Measurements from ENCODE around the gene TOGARAM2. TPM values are rescaled to one million over a fixed set of nuclear protein-coding genes. Genes with fewer than 3 reads are reported as not detected.

The TOGARAM2 gene
- total and polyA plus RNA-seq, 8 donors: 0.03 to 9.1 (median 0.74) TPM

DNA sequence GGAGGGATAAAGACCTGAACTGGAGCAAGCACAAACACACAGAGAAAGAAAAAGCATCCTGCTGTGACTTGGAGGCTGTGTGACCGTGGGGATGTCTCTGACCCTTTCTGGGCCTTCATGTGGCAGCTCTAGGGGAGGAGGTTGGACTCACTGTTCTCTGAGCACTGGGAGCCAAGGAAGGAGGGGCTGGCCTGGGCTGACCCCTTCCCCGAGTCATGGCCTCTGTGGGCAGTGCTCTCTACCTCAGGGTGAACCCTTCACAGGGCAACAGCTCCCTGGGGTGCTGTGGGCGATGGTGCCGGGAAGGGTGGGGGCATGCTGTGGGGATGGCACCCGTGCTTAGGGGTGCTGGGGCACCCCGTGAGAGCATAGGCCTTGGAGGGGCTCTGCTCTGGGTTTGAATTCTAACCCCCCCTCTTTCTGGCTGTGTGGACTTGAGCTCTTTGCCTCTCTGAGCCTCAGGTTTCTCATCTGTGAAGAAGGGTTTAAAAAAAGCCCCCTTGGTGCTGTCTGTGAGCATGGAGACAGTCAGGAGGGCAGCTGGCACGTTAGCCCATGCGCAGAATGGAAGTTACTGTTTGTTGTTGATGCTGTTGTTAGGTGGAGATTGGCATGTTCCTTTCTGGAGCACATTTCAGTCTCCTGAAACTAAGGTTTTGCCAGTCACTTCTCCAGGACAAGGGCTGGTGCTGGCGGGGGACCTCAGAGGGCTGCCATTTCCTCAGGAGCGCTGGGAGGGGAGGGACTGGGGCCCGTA is 700 bp downstream of the TOGARAM2 start:
- no peak for DNase-seq
- Histone ChIP-seq H3K4me3 (no peak overlapping the region), H3K4me1 (no peaks in the 10 kb centered on the region), H3K27ac (no peak overlapping the region), H3K27me3 (no peaks in the 10 kb centered on the region), H3K36me3 (no peaks in the 10 kb centered on the region), H3K9me3 (no peaks in the 10 kb centered on the region)
- WGBS, 2 donors: 87 to 89% methylated on average over 11 of the region's 11 CpGs
- intact Hi-C loops (cut with DNase I): no loop called here
- no peak for FAIRE-seq
- ATAC-seq: peak in 2 of 4 donors; percentile 5 to 12
- TF ChIP-seq, protein P1, sequence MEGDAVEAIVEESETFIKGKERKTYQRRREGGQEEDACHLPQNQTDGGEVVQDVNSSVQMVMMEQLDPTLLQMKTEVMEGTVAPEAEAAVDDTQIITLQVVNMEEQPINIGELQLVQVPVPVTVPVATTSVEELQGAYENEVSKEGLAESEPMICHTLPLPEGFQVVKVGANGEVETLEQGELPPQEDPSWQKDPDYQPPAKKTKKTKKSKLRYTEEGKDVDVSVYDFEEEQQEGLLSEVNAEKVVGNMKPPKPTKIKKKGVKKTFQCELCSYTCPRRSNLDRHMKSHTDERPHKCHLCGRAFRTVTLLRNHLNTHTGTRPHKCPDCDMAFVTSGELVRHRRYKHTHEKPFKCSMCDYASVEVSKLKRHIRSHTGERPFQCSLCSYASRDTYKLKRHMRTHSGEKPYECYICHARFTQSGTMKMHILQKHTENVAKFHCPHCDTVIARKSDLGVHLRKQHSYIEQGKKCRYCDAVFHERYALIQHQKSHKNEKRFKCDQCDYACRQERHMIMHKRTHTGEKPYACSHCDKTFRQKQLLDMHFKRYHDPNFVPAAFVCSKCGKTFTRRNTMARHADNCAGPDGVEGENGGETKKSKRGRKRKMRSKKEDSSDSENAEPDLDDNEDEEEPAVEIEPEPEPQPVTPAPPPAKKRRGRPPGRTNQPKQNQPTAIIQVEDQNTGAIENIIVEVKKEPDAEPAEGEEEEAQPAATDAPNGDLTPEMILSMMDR (IDR thresholded peaks at IDR 0.05): no peak

DNA sequence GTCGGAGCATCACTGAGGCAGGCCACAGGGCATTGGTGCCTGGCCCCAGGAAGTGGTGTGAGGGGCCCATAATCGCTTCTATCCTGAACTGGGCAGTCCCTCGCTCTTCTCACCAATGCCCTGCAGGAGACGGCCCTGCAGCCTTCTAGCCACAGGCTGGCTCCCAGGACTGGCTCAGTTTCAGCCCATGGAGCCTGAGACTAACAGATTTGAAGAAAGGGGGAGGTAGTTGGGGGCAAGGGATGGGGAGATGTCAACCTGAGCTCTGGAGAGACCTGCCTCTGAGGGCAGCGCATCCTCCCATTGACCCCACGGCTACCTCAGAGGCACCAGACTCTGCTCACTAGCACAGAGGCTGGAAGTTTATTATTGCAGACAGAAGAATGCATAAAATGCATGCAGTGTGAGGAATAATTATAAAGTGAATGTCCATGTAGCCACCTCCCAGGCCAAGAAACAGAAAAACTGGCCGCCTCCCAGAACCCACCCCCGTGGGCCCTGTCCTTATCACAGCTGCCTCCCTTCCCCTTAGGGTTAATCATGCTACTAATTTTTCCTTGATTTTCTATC is 1.4 kb downstream of the TOGARAM2 start:
- H3K36me3 ChIP-seq: no peaks in the 10 kb centered on the region
- TF ChIP-seq, protein P1 (IDR thresholded peaks at IDR 0.05): no peak
- H3K27me3 ChIP-seq: no peaks in the 10 kb centered on the region
- 89 to 94% methylated on average over 8 of the region's 8 CpGs for WGBS, 2 donors
- no peak for ATAC-seq
- intact Hi-C loops (cut with DNase I): no loop called here
- DNase-seq: no peak
- no peak overlapping the region for H3K27ac ChIP-seq
- no peak for FAIRE-seq
- no peaks in the 10 kb centered on the region for H3K4me1 ChIP-seq
- H3K9me3 ChIP-seq: no peaks in the 10 kb centered on the region
- no peak overlapping the region for H3K4me3 ChIP-seq

DNA sequence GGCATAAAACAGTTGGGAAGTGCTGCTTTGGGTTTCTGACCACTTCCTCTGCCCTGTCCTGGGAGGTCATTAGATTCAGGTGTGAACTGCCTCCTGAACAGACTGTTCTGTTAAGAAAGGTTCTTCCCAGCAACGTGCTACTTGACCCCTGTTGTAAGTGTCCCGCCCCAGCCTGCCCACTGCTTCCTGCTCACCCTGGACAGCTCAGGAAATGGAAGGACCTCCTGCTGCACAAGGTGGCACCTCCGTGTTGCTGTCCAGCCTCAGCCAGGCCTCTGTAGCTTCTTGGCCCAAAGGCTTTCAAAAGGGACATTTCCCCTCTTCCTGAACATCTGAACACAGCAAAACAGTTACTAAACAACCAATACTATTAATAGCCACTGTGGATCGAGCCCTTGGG is 5.3 kb downstream of the TOGARAM2 start:
- WGBS, 2 donors: 44 to 46% methylated on average over 4 of the region's 4 CpGs
- ATAC-seq: no peak
- TF ChIP-seq, protein P1 (IDR thresholded peaks at IDR 0.05): no peak

DNA sequence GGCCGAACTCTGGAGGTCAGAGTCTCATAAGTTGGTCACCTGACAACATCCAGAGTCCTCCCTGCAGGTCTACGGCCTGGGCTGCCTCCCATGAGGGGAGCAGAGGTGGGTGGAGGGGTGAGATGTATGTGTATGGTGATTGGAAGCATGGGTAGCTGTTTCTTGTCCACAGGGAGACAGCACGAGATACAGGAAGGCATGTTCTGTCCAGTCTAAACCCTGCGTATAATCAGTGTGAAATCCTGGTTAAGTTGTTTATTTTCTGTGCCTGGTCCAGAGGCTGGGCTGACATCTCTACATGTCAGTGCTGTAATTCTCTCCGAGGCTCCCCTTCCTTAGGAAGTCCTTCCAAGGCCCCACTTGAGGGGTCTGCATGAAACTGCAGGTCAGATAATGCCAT is 8.9 kb downstream of the TOGARAM2 start:
- no peaks in the 10 kb centered on the region for H3K4me1 ChIP-seq
- no peak overlapping the region for H3K27ac ChIP-seq
- no peaks in the 10 kb centered on the region for H3K36me3 ChIP-seq
- no peaks in the 10 kb centered on the region for H3K9me3 ChIP-seq
- intact Hi-C loops (cut with DNase I): no loop called here
- 81 to 85% methylated on average over 5 of the region's 5 CpGs for WGBS, 2 donors
- no peak overlapping the region for H3K4me3 ChIP-seq
- FAIRE-seq: no peak
- TF ChIP-seq, protein P1 (IDR thresholded peaks at IDR 0.05): no peak
- DNase-seq: no peak
- ATAC-seq: no peak
- H3K27me3 ChIP-seq: no peaks in the 10 kb centered on the region

More for the DNA sequence above, 5.3 kb downstream of the TOGARAM2 start:
- Histone ChIP-seq H3K9me3 (no peaks in the 10 kb centered on the region), H3K27me3 (no peaks in the 10 kb centered on the region), H3K4me1 (no peaks in the 10 kb centered on the region), H3K4me3 (no peak overlapping the region), H3K27ac (no peak overlapping the region), H3K36me3 (no peaks in the 10 kb centered on the region)
- intact Hi-C loops (cut with DNase I): no loop called here
- DNase-seq: no peak
- FAIRE-seq: no peak

DNA sequence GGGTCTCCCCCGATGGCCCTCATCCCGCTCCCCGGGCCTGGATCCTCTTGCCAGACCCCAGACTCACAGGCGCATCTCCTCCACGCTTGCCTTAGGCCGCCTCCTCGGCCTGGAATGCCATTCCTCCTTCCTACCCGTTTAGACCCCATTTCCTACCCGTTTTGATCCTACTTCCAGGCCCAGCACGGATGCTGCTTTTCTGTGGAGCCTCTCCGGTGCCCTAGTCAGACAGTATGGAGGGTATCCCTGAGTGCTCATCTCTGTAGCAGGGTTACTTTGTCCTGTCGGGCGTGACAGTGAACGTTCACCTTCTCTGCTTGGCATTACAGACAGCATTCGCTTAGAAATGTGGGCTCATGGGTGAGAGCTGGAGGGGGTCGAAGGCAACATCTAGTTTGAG is 9.3 kb downstream of the TOGARAM2 start:
- no peak for ATAC-seq
- Histone ChIP-seq H3K4me1 (no peaks in the 10 kb centered on the region), H3K36me3 (no peaks in the 10 kb centered on the region), H3K4me3 (no peak overlapping the region), H3K27ac (no peak overlapping the region), H3K27me3 (no peaks in the 10 kb centered on the region), H3K9me3 (no peaks in the 10 kb centered on the region)
- 74 to 75% methylated on average over 16 of the region's 16 CpGs for WGBS, 2 donors
- DNase-seq: no peak
- intact Hi-C loops (cut with DNase I): no loop called here
- no peak for FAIRE-seq
- TF ChIP-seq, protein P1 (IDR thresholded peaks at IDR 0.05): no peak
